Urinary bladder (tissue), 4 donors: Measurements from ENCODE around the gene GADL1. TPM values are rescaled to one million over a fixed set of nuclear protein-coding genes. Genes with fewer than 3 reads are reported as not detected.

Experiments
- DNase-seq: peaks from one replicate; pipeline ENCODE4 v3.0.0-alpha.2; 2015; ENCODE audit errors: extremely low spot score
- H3K27ac ChIP-seq: one replicate; pipeline ENCODE4 v1.5.1; 2013; ENCODE audit warnings: low read depth, mild to moderate bottlenecking, moderate library complexity
- H3K36me3 ChIP-seq: one replicate; pipeline ENCODE4 v1.6.1; 2013; ENCODE audit warnings: mild to moderate bottlenecking, moderate library complexity; ENCODE audit not compliant: insufficient read depth
- H3K4me1 ChIP-seq: one replicate; pipeline ENCODE4 v1.6.1; 2013; ENCODE audit warnings: mild to moderate bottlenecking, moderate library complexity; ENCODE audit not compliant: insufficient read depth
- H3K4me3 ChIP-seq: one replicate; pipeline ENCODE4 v1.5.1; 2013; ENCODE audit warnings: low read depth, low read length
- WGBS: extraction: QIAGEN DNeasy Blood & Tissue Kit; methylation state at CpG from one replicate; pipeline ENCODE4 v1.1.7; 2013; 5-methylcytosine and 5-hydroxymethylcytosine counted together
- polyA plus RNA-seq: library from polyadenylated mRNA; stranded (reverse); fragments of 200-250 nt; gene quantifications from one replicate; pipeline ENCODE4 v1.2.3, GENCODE V29; 2013
- total RNA-seq: library from RNA; depleted of rRNA; stranded (reverse); fragments of >200 nt; gene quantifications from one replicate; pipeline ENCODE4 v1.2.3, GENCODE V29; 2014
- donor health status: healthy with polysubstance abuse.
- donor health status: healthy.

GADL1 gene
- total and polyA plus RNA-seq, 2 donors: 2.3 TPM; not detected in 1

GRCh38 chr3:30753766-30754165 is 140.7 kb downstream of the GADL1 start:
- no peak overlapping the region for H3K27ac ChIP-seq
- WGBS: 92% methylated on average over 3 of the region's 3 CpGs

GRCh38 chr3:30752970-30753369 is 141.5 kb downstream of the GADL1 start:
- Histone ChIP-seq H3K27ac (no peak overlapping the region), H3K36me3 (no peaks in the 10 kb centered on the region), H3K4me1 (no peaks in the 10 kb centered on the region), H3K4me3 (no peak overlapping the region)
- no peak for DNase-seq
- 74% methylated on average over 4 of the region's 4 CpGs for WGBS

More at GRCh38 chr3:30753766-30754165, 140.7 kb downstream of the GADL1 start:
- Histone ChIP-seq H3K36me3 (no peaks in the 10 kb centered on the region), H3K4me3 (no peak overlapping the region), H3K4me1 (no peaks in the 10 kb centered on the region)
- DNase-seq: no peak

GRCh38 chr3:30752491-30752890 is 142.0 kb downstream of the GADL1 start:
- H3K27ac ChIP-seq: no peak overlapping the region
- no peaks in the 10 kb centered on the region for H3K4me1 ChIP-seq
- no peak for DNase-seq
- no peak overlapping the region for H3K4me3 ChIP-seq
- no peaks in the 10 kb centered on the region for H3K36me3 ChIP-seq
- whole genome bisulfite sequencing: 93% methylated on average over 5 of the region's 5 CpGs

- Histone ChIP-seq H3K36me3 (no peaks in the 10 kb centered on the region), H3K4me1 (no peaks in the 10 kb centered on the region), H3K27ac (no peak overlapping the region), H3K4me3 (no peak overlapping the region)
- 78% methylated on average over 11 of the region's 11 CpGs for WGBS
- DNase-seq: no peak
Observed at GRCh38 chr3:30751610-30752299, 142.7 kb downstream of the GADL1 start.

GRCh38 chr3:30750967-30751366 is 143.5 kb downstream of the GADL1 start:
- 86% methylated on average over 7 of the region's 7 CpGs for WGBS
- no peak for DNase-seq
- Histone ChIP-seq H3K4me1 (no peaks in the 10 kb centered on the region), H3K4me3 (no peak overlapping the region), H3K27ac (no peak overlapping the region), H3K36me3 (no peaks in the 10 kb centered on the region)

- H3K4me3 ChIP-seq: no peak overlapping the region
- DNase-seq: no peak
- H3K36me3 ChIP-seq: no peaks in the 10 kb centered on the region
- H3K27ac ChIP-seq: no peak overlapping the region
- H3K4me1 ChIP-seq: no peaks in the 10 kb centered on the region
Observed at GRCh38 chr3:30749230-30749629, 145.2 kb downstream of the GADL1 start.

GRCh38 chr3:30747771-30748281 is 146.6 kb downstream of the GADL1 start:
- no peak overlapping the region for H3K27ac ChIP-seq
- no peaks in the 10 kb centered on the region for H3K36me3 ChIP-seq
- DNase-seq: no peak
- no peak overlapping the region for H3K4me3 ChIP-seq
- WGBS: 74% methylated on average over 4 of the region's 4 CpGs
- H3K4me1 ChIP-seq: no peaks in the 10 kb centered on the region

GRCh38 chr3:30743641-30744317 is 150.7 kb downstream of the GADL1 start:
- H3K36me3 ChIP-seq: no peaks in the 10 kb centered on the region
- H3K4me3 ChIP-seq: no peak overlapping the region
- no peak for DNase-seq
- no peak overlapping the region for H3K27ac ChIP-seq
- no peaks in the 10 kb centered on the region for H3K4me1 ChIP-seq

- H3K36me3 ChIP-seq: no peaks in the 10 kb centered on the region
- no peak for DNase-seq
- H3K4me3 ChIP-seq: no peak overlapping the region
- H3K4me1 ChIP-seq: no peaks in the 10 kb centered on the region
- no peak overlapping the region for H3K27ac ChIP-seq
- 89% methylated on average over 4 of the region's 4 CpGs for WGBS
Observed at GRCh38 chr3:30742796-30743619, 151.5 kb downstream of the GADL1 start.

GRCh38 chr3:30741889-30742288 is 152.6 kb downstream of the GADL1 start:
- DNase-seq: no peak
- no peaks in the 10 kb centered on the region for H3K36me3 ChIP-seq
- H3K4me3 ChIP-seq: no peak overlapping the region
- WGBS: 71% methylated on average over 2 of the region's 2 CpGs
- no peaks in the 10 kb centered on the region for H3K4me1 ChIP-seq
- no peak overlapping the region for H3K27ac ChIP-seq

GRCh38 chr3:30738605-30739004 is 155.9 kb downstream of the GADL1 start:
- Histone ChIP-seq H3K4me3 (no peak overlapping the region), H3K4me1 (no peaks in the 10 kb centered on the region), H3K36me3 (no peaks in the 10 kb centered on the region), H3K27ac (no peak overlapping the region)
- 96% methylated on average over 3 of the region's 3 CpGs for WGBS
- DNase-seq: no peak

GRCh38 chr3:30737743-30738499 is 156.5 kb downstream of the GADL1 start:
- Histone ChIP-seq H3K4me3 (no peak overlapping the region), H3K36me3 (no peaks in the 10 kb centered on the region), H3K4me1 (no peaks in the 10 kb centered on the region), H3K27ac (no peak overlapping the region)
- DNase-seq: no peak
- 86% methylated on average over 3 of the region's 3 CpGs for WGBS

GRCh38 chr3:30733696-30734095 is 160.8 kb downstream of the GADL1 start:
- no peaks in the 10 kb centered on the region for H3K36me3 ChIP-seq
- H3K4me3 ChIP-seq: no peak overlapping the region
- H3K27ac ChIP-seq: no peak overlapping the region
- DNase-seq: no peak
- 66% methylated on average over 2 of the region's 2 CpGs for WGBS
- H3K4me1 ChIP-seq: no peaks in the 10 kb centered on the region
